GM12801 (cell line): ENCODE data around the gene ARHGAP10.

ENCODE experiments used
- CTCF ChIP-seq: IDR thresholded peaks from one replicate; pipeline ENCODE4 v1.5.1; 2011; ENCODE audit warnings: control low read depth; ENCODE audit not compliant: insufficient read length; ENCODE audit errors: extremely low read depth

The ARHGAP10 gene

GRCh38 chr4:147791341-147791740 lies 59.5 kb downstream of the ARHGAP10 start:
- TF ChIP-seq CTCF = no peak

GRCh38 chr4:147791865-147792264 lies 60.0 kb downstream of the ARHGAP10 start:
- no peak for TF ChIP-seq CTCF

- no peak for TF ChIP-seq CTCF
These were observed 61.9 kb downstream of the ARHGAP10 start for GRCh38 chr4:147793569-147794313.

- no peak for TF ChIP-seq CTCF
These were observed 62.4 kb downstream of the ARHGAP10 start for GRCh38 chr4:147794314-147794680.

GRCh38 chr4:147794787-147795413 lies 63.0 kb downstream of the ARHGAP10 start:
- no peak for TF ChIP-seq CTCF

- TF ChIP-seq CTCF = no peak
These were observed 68.2 kb downstream of the ARHGAP10 start for GRCh38 chr4:147799986-147800555.

- TF ChIP-seq CTCF = no peak
These were observed 69.9 kb downstream of the ARHGAP10 start for GRCh38 chr4:147801820-147802219.
